Measurements from ENCODE around the gene PSME2. TPM values are rescaled to one million over a fixed set of nuclear protein-coding genes. Genes with fewer than 3 reads are reported as not detected.

The PSME2 gene
- total RNA-seq, 2 experiments from 2014 or later: 188 to 290 TPM

GRCh38 chr14:24098229-24098926 lies 48.0 kb downstream of the PSME2 start:
- no peak overlapping the region for H3K4me3 ChIP-seq (ENCODE audit: low read depth, low read length, poor library complexity, severe bottlenecking)
- no peak overlapping the region for H2AFZ ChIP-seq (ENCODE audit: low read length)
- no peaks in the 10 kb centered on the region; the same call in 1 of the 2 replicates for H3K36me3 ChIP-seq (ENCODE audit: insufficient read depth, low read length)
- no peak overlapping the region for H3K4me2 ChIP-seq (ENCODE audit: low read length)
- BruUV-seq (replicated peaks): no TSS peak
- no peaks in the 10 kb centered on the region for H3K9me3 ChIP-seq (ENCODE audit: low read length)
- POLR2A ChIA-PET: no interaction called here
- TF ChIP-seq EZH2phosphoT487 (IDR thresholded peaks at IDR 0.05; ENCODE audit: borderline replicate concordance, low read depth, low read length): no peak
- no peak for TF ChIP-seq CTCF (conservative IDR thresholded peaks at IDR 0.05; ENCODE audit: low read length)
- no peaks in the 10 kb centered on the region for H3K79me2 ChIP-seq (ENCODE audit: insufficient read depth, low read depth, low read length)
- DNase-seq (ENCODE audit: low spot score): no peak
- H3K9me2 ChIP-seq (ENCODE audit: insufficient read depth, low read length): no peaks in the 10 kb centered on the region
- peaks cover 18% of the 10 kb centered on the region for H3K4me1 ChIP-seq (ENCODE audit: insufficient read depth, low read length, poor library complexity, severe bottlenecking)
- H3K27ac ChIP-seq (ENCODE audit: low read depth, low read length, poor library complexity, severe bottlenecking): no peak overlapping the region
- CTCF ChIA-PET (ENCODE audit: unreplicated experiment): interaction anchor here (0.6 kb wide), 1 partner anchor 10 kb away, joined by 3 read pairs; no protein-coding TSS in a partner anchor
- H4K20me1 ChIP-seq (ENCODE audit: insufficient read depth, low read length): no peaks in the 10 kb centered on the region
- intact Hi-C loops (cut with micrococcal nuclease; ENCODE audit: unreplicated experiment): no loop called here

GRCh38 chr14:24096545-24097181 lies 49.7 kb downstream of the PSME2 start:
- Histone ChIP-seq H3K9me2 (ENCODE audit: insufficient read depth, low read length) (no peaks in the 10 kb centered on the region), H3K79me2 (ENCODE audit: insufficient read depth, low read depth, low read length) (no peaks in the 10 kb centered on the region), H3K36me3 (ENCODE audit: insufficient read depth, low read length) (no peaks in the 10 kb centered on the region), H3K27ac (ENCODE audit: low read depth, low read length, poor library complexity, severe bottlenecking) (no peak overlapping the region), H4K20me1 (ENCODE audit: insufficient read depth, low read length) (no peaks in the 10 kb centered on the region), H3K4me1 (ENCODE audit: insufficient read depth, low read length, poor library complexity, severe bottlenecking) (peaks cover 28% of the 10 kb centered on the region), H3K4me3 (ENCODE audit: low read depth, low read length, poor library complexity, severe bottlenecking) (no peak overlapping the region), H3K4me2 (ENCODE audit: low read length) (no peak overlapping the region), H2AFZ (ENCODE audit: low read length) (no peak overlapping the region), H3K9me3 (ENCODE audit: low read length) (no peaks in the 10 kb centered on the region)
- intact Hi-C loops (cut with micrococcal nuclease; ENCODE audit: unreplicated experiment): no loop called here
- no peak for TF ChIP-seq CTCF (conservative IDR thresholded peaks at IDR 0.05; ENCODE audit: low read length)
- no peak for TF ChIP-seq EZH2phosphoT487 (IDR thresholded peaks at IDR 0.05; ENCODE audit: borderline replicate concordance, low read depth, low read length)
- no TSS peak for BruUV-seq (replicated peaks)
- no peak for DNase-seq (ENCODE audit: low spot score)
- POLR2A ChIA-PET: interaction anchor here (0.6 to 6.8 kb wide), 6 partner anchors 11 to 586 kb away, joined by 3 to 80 read pairs (median 4); partner anchors contain the start of genes DCAF11 and NRL
- CTCF ChIA-PET (ENCODE audit: unreplicated experiment): interaction anchor here (0.6 kb wide), 1 partner anchor 12 kb away, joined by 3 read pairs; no protein-coding TSS in a partner anchor
